ENCODE results near the gene ZBTB46.

The ZBTB46 gene

GRCh38 chr20:63748070-63748933, 82.8 kb downstream of the ZBTB46 start:
- H3K4me1 ChIP-seq (ENCODE audit: insufficient read depth, low read length): peaks cover 15% of the 10 kb centered on the region
- no peak overlapping the region for H3K27ac ChIP-seq (ENCODE audit: low read length)
- H3K36me3 ChIP-seq (ENCODE audit: insufficient read depth, low read length): peaks cover 2% of the 10 kb centered on the region
- H4K20me1 ChIP-seq (ENCODE audit: insufficient read depth, low read length): no peaks in the 10 kb centered on the region
- no peaks in the 10 kb centered on the region for H3K27me3 ChIP-seq (ENCODE audit: insufficient read depth, low read length, poor library complexity)
- no peaks in the 10 kb centered on the region for H3K79me2 ChIP-seq (ENCODE audit: insufficient read depth, low read length)
- no peaks in the 10 kb centered on the region for H3K9me3 ChIP-seq (ENCODE audit: insufficient read depth, low read length, severe bottlenecking)
- H3K4me3 ChIP-seq (ENCODE audit: low read depth in 1 of 2, low read length in 2 of 2): no peak overlapping the region
- ATAC-seq (ENCODE audit: insufficient read depth, low read depth): no peak
- H3K9ac ChIP-seq (ENCODE audit: low read depth, low read length): no peak overlapping the region
- DNase-seq: no peak
- TF ChIP-seq CTCF (IDR thresholded peaks at IDR 0.05; ENCODE audit: borderline replicate concordance, extremely low read depth, low read length, poor library complexity, severe bottlenecking) (no peak), EZH2 (IDR thresholded peaks at IDR 0.05; ENCODE audit: borderline replicate concordance, low read depth, low read length, severe bottlenecking) (no peak)
- H2AFZ ChIP-seq (ENCODE audit: low read depth, low read length): no peak overlapping the region
- no peak overlapping the region for H3K4me2 ChIP-seq (ENCODE audit: insufficient read depth, low read length)

- Histone ChIP-seq H3K36me3 (ENCODE audit: insufficient read depth, low read length) (peaks cover 7% of the 10 kb centered on the region), H3K4me2 (ENCODE audit: insufficient read depth, low read length) (no peak overlapping the region), H4K20me1 (ENCODE audit: insufficient read depth, low read length) (peaks cover 2% of the 10 kb centered on the region; the same call in 1 of the 2 replicates), H3K4me1 (ENCODE audit: insufficient read depth, low read length) (peaks cover 15% of the 10 kb centered on the region), H3K79me2 (ENCODE audit: insufficient read depth, low read length) (no peaks in the 10 kb centered on the region), H3K9ac (ENCODE audit: low read depth, low read length) (no peak overlapping the region), H2AFZ (ENCODE audit: low read depth, low read length) (no peak overlapping the region), H3K9me3 (ENCODE audit: insufficient read depth, low read length, severe bottlenecking) (no peaks in the 10 kb centered on the region), H3K27me3 (ENCODE audit: insufficient read depth, low read length, poor library complexity) (no peaks in the 10 kb centered on the region), H3K4me3 (ENCODE audit: low read depth in 1 of 2, low read length in 2 of 2) (no peak overlapping the region), H3K27ac (ENCODE audit: low read length) (no peak overlapping the region)
- TF ChIP-seq CTCF (IDR thresholded peaks at IDR 0.05; ENCODE audit: borderline replicate concordance, extremely low read depth, low read length, poor library complexity, severe bottlenecking) (no peak), EZH2 (IDR thresholded peaks at IDR 0.05; ENCODE audit: borderline replicate concordance, low read depth, low read length, severe bottlenecking) (no peak)
- ATAC-seq (ENCODE audit: insufficient read depth, low read depth): no peak
- DNase-seq: no peak
Measured at GRCh38 chr20:63747622-63748069, 83.4 kb downstream of the ZBTB46 start.

GRCh38 chr20:63746751-63747315, 84.2 kb downstream of the ZBTB46 start:
- no peak for ATAC-seq (ENCODE audit: insufficient read depth, low read depth)
- peaks cover 5% of the 10 kb centered on the region; the same call in 1 of the 2 replicates for H4K20me1 ChIP-seq (ENCODE audit: insufficient read depth, low read length)

More at GRCh38 chr20:63746751-63747315, 84.2 kb downstream of the ZBTB46 start:
- H3K4me1 ChIP-seq (ENCODE audit: insufficient read depth, low read length): peaks cover 16% of the 10 kb centered on the region
- H3K9ac ChIP-seq (ENCODE audit: low read depth, low read length): no peak overlapping the region
- H3K4me3 ChIP-seq (ENCODE audit: low read depth in 1 of 2, low read length in 2 of 2): no peak overlapping the region
- H3K4me2 ChIP-seq (ENCODE audit: insufficient read depth, low read length): no peak overlapping the region
- TF ChIP-seq EZH2 (IDR thresholded peaks at IDR 0.05; ENCODE audit: borderline replicate concordance, low read depth, low read length, severe bottlenecking) (no peak), CTCF (IDR thresholded peaks at IDR 0.05; ENCODE audit: borderline replicate concordance, extremely low read depth, low read length, poor library complexity, severe bottlenecking) (no peak)
- H2AFZ ChIP-seq (ENCODE audit: low read depth, low read length): no peak overlapping the region
- H3K9me3 ChIP-seq (ENCODE audit: insufficient read depth, low read length, severe bottlenecking): no peaks in the 10 kb centered on the region
- H3K27ac ChIP-seq (ENCODE audit: low read length): no peak overlapping the region
- peaks cover 15% of the 10 kb centered on the region for H3K36me3 ChIP-seq (ENCODE audit: insufficient read depth, low read length)
- no peak for DNase-seq
- H3K27me3 ChIP-seq (ENCODE audit: insufficient read depth, low read length, poor library complexity): no peaks in the 10 kb centered on the region
- no peaks in the 10 kb centered on the region for H3K79me2 ChIP-seq (ENCODE audit: insufficient read depth, low read length)

All from DND-41 (cell line).